Measurements from ENCODE around the gene MACROD1. TPM values are rescaled to one million over a fixed set of nuclear protein-coding genes. Genes with fewer than 3 reads are reported as not detected.

MACROD1 gene
- total and polyA plus RNA-seq, 10 donors = 5.1 to 20.3 (median 7.8) TPM

GRCh38 chr11:64207256-64208085 lies 41.6 kb upstream of the MACROD1 start:
- H3K4me1 ChIP-seq = peaks cover 32 to 89% (median 57%) of the 10 kb centered on the region in 6 donors
- TF ChIP-seq POLR2AphosphoS5 (IDR thresholded peaks at IDR 0.05) = peak; percentile 85 to 86 (median 85)
- peak in 1 of 3 donors; percentile 20 for TF ChIP-seq POLR2A (IDR thresholded peaks at IDR 0.05)
- TF ChIP-seq CTCF (IDR thresholded peaks at IDR 0.05 in 8 of 11, conservative IDR thresholded peaks at IDR 0.05 in 3 of 11) = peak in 2 of 11 experiments; percentile 14 to 17

GRCh38 chr11:64206457-64207255 lies 40.7 kb upstream of the MACROD1 start, which contains the start of gene FERMT3:
Gene FERMT3, plus strand, starts transcription at chr11:64206721. Its CDS starts 644 bp downstream, at chr11:64207365.
- 9 to 24% (median 15%) methylated on average over 12 to 27 of the region's 27 CpGs for WGBS, 5 donors
- peaks cover 0 to 66% (median 46%) of the 10 kb centered on the region in 6 donors for H3K36me3 ChIP-seq
- H3K27me3 ChIP-seq (replicated peaks in 1 of 7) = no peaks in the 10 kb centered on the region
- peaks cover 32 to 81% (median 53%) of the 10 kb centered on the region in 6 donors for H3K4me1 ChIP-seq
- H3K4me3 ChIP-seq = peak within 1 kb of the TSS; percentile 58 to 89 (median 80)
- TF ChIP-seq CTCF (IDR thresholded peaks at IDR 0.05 in 8 of 11, conservative IDR thresholded peaks at IDR 0.05 in 3 of 11) (peak in 3 of 11 experiments; percentile 23 to 27 (median 25)), POLR2A (IDR thresholded peaks at IDR 0.05) (no peak), POLR2AphosphoS5 (IDR thresholded peaks at IDR 0.05) (peak; percentile 86 to 91 (median 88))
- peak within 1 kb of the TSS; percentile 84 to 99 (median 96) for H3K27ac ChIP-seq
- H3K9me3 ChIP-seq = no peaks in the 10 kb centered on the region
- DNase-seq = peak; percentile 97
- intact Hi-C loops (cut with DNase I; ENCODE audit: low total_unique reads) = no loop called here

More at GRCh38 chr11:64207256-64208085, 41.6 kb upstream of the MACROD1 start:
- Histone ChIP-seq H3K27me3 (replicated peaks in 1 of 7) (no peaks in the 10 kb centered on the region), H3K36me3 (peaks cover 0 to 66% (median 47%) of the 10 kb centered on the region in 6 donors), H3K9me3 (no peaks in the 10 kb centered on the region), H3K4me3 (peak overlapping the region; percentile 58 to 89 (median 80)), H3K27ac (peak overlapping the region; percentile 84 to 99 (median 96))
- intact Hi-C loops (cut with DNase I; ENCODE audit: low total_unique reads) = no loop called here
- 2 to 6% (median 5%) methylated on average over 12 to 30 of the region's 30 CpGs for WGBS, 5 donors
- peak; percentile 96 for DNase-seq

- intact Hi-C loops (cut with DNase I; ENCODE audit: low total_unique reads) = loop anchor here (5.0 kb wide), 1 partner anchor 98 kb away; the partner anchor contains the start of gene CATSPERZ
Observed at GRCh38 chr11:64204464-64204989, 38.6 kb upstream of the MACROD1 start.

More at GRCh38 chr11:64204464-64204989, 38.6 kb upstream of the MACROD1 start:
- no peaks in the 10 kb centered on the region for H3K9me3 ChIP-seq
- DNase-seq = peak; percentile 95
- 32 to 37% (median 36%) methylated on average over 7 of the region's 7 CpGs for WGBS, 5 donors
- TF ChIP-seq POLR2A (IDR thresholded peaks at IDR 0.05) = no peak
- TF ChIP-seq POLR2AphosphoS5 (IDR thresholded peaks at IDR 0.05) = peak in 2 of 3 donors; percentile 71 to 93
- peak; percentile 65 to 91 (median 82) for TF ChIP-seq CTCF (IDR thresholded peaks at IDR 0.05 in 8 of 11, conservative IDR thresholded peaks at IDR 0.05 in 3 of 11)
- peaks cover 32 to 60% (median 51%) of the 10 kb centered on the region in 6 donors for H3K4me1 ChIP-seq
- peak overlapping the region in 1 of 8 donors; percentile 89 for H3K4me3 ChIP-seq
- H3K27ac ChIP-seq = peak overlapping the region in 7 of 8 donors; percentile 93 to 99 (median 96)
- peaks cover 0 to 66% (median 46%) of the 10 kb centered on the region in 6 donors for H3K36me3 ChIP-seq
- H3K27me3 ChIP-seq (replicated peaks in 1 of 7) = no peaks in the 10 kb centered on the region

Measured in spleen (tissue), 11 donors.